Common myeloid progenitor, CD34-positive (primary cell): ENCODE data around the gene CLCN4.

Experiments
- CTCF ChIA-PET: fragments of 350-600 bp; sonication (Branson Sonifier 250); formaldehyde crosslinking; loops from one replicate; lab custom pipeline; 2021; ENCODE audit warnings: antibody characterized with exemption; lab: Charles Lee
- POLR2A ChIA-PET: fragments of 350-600 bp; sonication (Branson Sonifier 250); formaldehyde crosslinking; loops from one replicate; lab custom pipeline; 2021; ENCODE audit warnings: antibody characterized with exemption; lab: Charles Lee
- DNase-seq, 3 donors: peaks; one replicate each; pipeline versions ENCODE4 v3.0.0 to v3.0.0-alpha.2; 2013
- H3K27ac ChIP-seq, 2 experiments: 1 replicate in 1 of 2; 2 replicates in 1 of 2; pipeline ENCODE4 v1.7.0; 2013; ENCODE audit warnings: inconsistent platforms in 2 of 2, low read length in 2 of 2, mild to moderate bottlenecking in 2 of 2, low read depth in 1 of 2, moderate library complexity in 1 of 2; ENCODE audit not compliant: severe bottlenecking in 2 of 2, insufficient read depth in 1 of 2, poor library complexity in 1 of 2
- H3K27me3 ChIP-seq, 5 experiments: replicated peaks in 2 of 5; 1 replicate in 3 of 5; 2 replicates in 2 of 5; pipeline versions ENCODE4 v1.6.1 to v1.7.0; 2013; ENCODE audit warnings: low read length in 4 of 5, mild to moderate bottlenecking in 2 of 5, moderate library complexity in 2 of 5, inconsistent platforms in 1 of 5; ENCODE audit not compliant: insufficient read depth in 5 of 5, control insufficient read depth in 4 of 5
- H3K36me3 ChIP-seq, 4 experiments: 1 replicate in 2 of 4; 2 replicates in 2 of 4; pipeline versions ENCODE4 v1.6.1 to v1.7.0; 2013; ENCODE audit warnings: low read length in 3 of 4, control low read depth in 1 of 4, mild to moderate bottlenecking in 1 of 4; ENCODE audit not compliant: control insufficient read depth in 4 of 4, insufficient read depth in 4 of 4
- H3K4me1 ChIP-seq, 4 experiments: 1 replicate in 3 of 4; 2 replicates in 1 of 4; pipeline versions ENCODE4 v1.6.1 to v1.7.1; 2013; ENCODE audit warnings: low read length in 3 of 4, mild to moderate bottlenecking in 3 of 4, control low read depth in 1 of 4, inconsistent platforms in 1 of 4, moderate library complexity in 1 of 4; ENCODE audit not compliant: control insufficient read depth in 4 of 4, insufficient read depth in 4 of 4; ENCODE audit errors: control extremely low read depth in 1 of 4
- H3K4me3 ChIP-seq, 7 experiments: 1 replicate in 4 of 7; 2 replicates in 3 of 7; pipeline versions ENCODE4 v1.5.1 to v1.7.0; 2013; ENCODE audit warnings: mild to moderate bottlenecking in 7 of 7, low read length in 6 of 7, moderate library complexity in 6 of 7, inconsistent platforms in 2 of 7, low read depth in 2 of 7, control low read depth in 1 of 7; ENCODE audit not compliant: insufficient read depth in 4 of 7, control insufficient read depth in 1 of 7; ENCODE audit errors: extremely low read depth in 1 of 7
- H3K9me3 ChIP-seq, 5 experiments: 1 replicate in 4 of 5; 2 replicates in 1 of 5; pipeline versions ENCODE4 v1.6.1 to v1.7.1; 2013; ENCODE audit warnings: low read length in 4 of 5, mild to moderate bottlenecking in 2 of 5, inconsistent platforms in 1 of 5, low read depth in 1 of 5, moderate library complexity in 1 of 5; ENCODE audit not compliant: control insufficient read depth in 4 of 5, insufficient read depth in 2 of 5; ENCODE audit errors: control extremely low read depth in 1 of 5
- WGBS: methylation state at CpG from one replicate; pipeline ENCODE4 v1.1.5; 2013; ENCODE audit not compliant: insufficient coverage; 5-methylcytosine and 5-hydroxymethylcytosine counted together

CLCN4 gene

DNA sequence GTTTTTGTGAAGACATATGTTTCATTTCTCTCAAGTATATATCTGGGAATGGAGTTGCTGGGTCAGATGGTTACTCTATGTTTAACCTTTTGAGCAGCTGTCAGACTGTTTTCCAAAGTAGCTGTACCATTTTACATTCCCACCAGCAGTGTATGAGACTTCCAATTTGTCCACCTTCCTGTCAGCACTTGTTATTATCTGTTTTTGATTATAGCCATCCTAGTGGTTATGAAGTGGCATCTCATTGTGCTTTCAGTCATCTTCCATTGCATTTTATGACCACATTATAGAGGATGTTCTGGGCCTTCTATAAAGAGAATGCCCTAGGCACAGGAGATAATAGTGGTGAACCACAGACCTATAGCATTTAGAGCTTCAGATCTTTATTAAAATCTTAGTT lies 39.2 kb downstream of the CLCN4 start:
- ChIA-PET CTCF (no interaction called here), POLR2A (no interaction called here)
- Histone ChIP-seq H3K9me3 (no peaks in the 10 kb centered on the region), H3K27ac (no peak overlapping the region), H3K4me3 (no peak overlapping the region), H3K4me1 (peaks cover 0 to 10% (median 9%) of the 10 kb centered on the region in 4 experiments), H3K36me3 (no peaks in the 10 kb centered on the region), H3K27me3 (peaks cover 0 to 4% (median 0%) of the 10 kb centered on the region in 5 experiments)
- DNase-seq: no peak

DNA sequence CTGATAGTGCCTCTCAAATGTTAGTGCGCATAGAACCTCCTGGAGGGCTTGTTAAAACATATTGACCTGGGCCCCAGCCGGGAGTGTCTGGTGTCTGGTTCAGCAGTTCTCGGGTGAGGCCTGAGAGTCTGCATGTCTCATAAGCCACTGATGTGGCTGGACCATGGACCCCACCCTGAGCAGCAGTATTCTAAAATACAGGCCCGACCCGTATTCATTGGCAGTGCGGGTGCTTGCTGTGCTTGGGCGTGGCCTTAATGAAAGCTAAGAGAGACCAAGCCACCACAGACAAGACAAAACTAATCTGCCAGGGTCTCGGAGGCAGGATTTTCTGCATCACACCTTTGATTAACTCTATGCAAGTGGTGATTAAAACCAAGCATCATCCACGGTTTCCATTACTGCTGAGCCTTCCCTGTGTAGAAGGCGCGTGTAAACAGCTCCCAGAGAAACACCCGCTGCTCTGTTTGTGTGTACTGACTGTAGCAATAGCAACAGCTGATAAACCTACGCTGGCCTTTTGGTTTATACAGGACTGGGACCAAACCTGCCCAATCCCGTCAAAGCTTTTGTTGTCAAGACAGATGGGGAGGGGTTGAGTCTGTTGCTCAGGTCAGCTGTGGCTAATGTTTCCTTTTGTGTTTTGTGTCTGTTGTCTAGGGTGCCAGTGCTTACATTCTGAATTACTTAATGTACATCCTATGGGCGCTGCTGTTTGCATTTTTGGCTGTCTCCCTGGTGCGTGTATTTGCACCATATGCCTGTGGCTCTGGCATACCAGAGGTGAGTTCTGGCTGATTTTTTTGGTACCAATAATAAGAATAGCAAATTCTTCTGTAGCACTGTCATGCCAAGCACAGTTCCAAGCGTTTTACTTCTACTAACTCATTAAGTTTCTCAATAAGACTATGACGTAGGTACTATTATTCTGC lies 40.8 kb downstream of the CLCN4 start:
- Histone ChIP-seq H3K27me3 (peaks cover 0 to 4% (median 0%) of the 10 kb centered on the region in 5 experiments), H3K27ac (no peak overlapping the region), H3K36me3 (no peaks in the 10 kb centered on the region), H3K4me3 (no peak overlapping the region), H3K4me1 (peaks cover 0 to 10% (median 9%) of the 10 kb centered on the region in 4 experiments), H3K9me3 (no peaks in the 10 kb centered on the region)
- WGBS: 85% methylated on average over 15 of the region's 18 CpGs
- ChIA-PET POLR2A (no interaction called here), CTCF (interaction anchor here (1.1 kb wide), 1 partner anchor 12 kb away, joined by 3 read pairs; no protein-coding TSS in a partner anchor)
- DNase-seq: peak in 1 of 3 donors; percentile 13

DNA sequence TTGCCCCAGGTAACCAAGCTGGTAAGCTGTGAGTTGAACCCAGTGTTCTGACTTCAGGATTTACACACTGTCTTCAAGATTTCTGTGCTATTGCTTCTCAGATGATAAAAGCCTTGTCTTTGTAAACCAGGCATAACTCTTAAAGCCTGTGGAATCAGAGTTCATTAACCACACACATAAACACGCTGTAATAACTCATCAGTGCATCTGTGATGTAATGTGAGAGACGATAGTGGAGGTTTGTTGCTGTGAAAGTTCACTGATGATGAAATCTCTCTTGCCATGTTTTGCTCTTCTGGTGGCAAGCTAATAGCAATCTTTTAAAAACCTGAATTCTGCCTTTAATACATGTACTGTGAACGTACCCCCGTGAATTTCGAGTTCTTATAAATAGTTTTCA lies 41.5 kb downstream of the CLCN4 start:
- H3K36me3 ChIP-seq: no peaks in the 10 kb centered on the region
- 88% methylated on average over 3 of the region's 5 CpGs for WGBS
- no peaks in the 10 kb centered on the region for H3K9me3 ChIP-seq
- H3K27me3 ChIP-seq: peaks cover 0 to 4% (median 0%) of the 10 kb centered on the region in 5 experiments
- POLR2A ChIA-PET: no interaction called here
- CTCF ChIA-PET: interaction anchor here (1.4 kb wide), 1 partner anchor 8 kb away, joined by 4 read pairs; no protein-coding TSS in a partner anchor
- H3K27ac ChIP-seq: no peak overlapping the region
- H3K4me1 ChIP-seq: peaks cover 0 to 10% (median 9%) of the 10 kb centered on the region in 4 experiments
- DNase-seq: peak in 2 of 3 donors; percentile 7 to 17
- H3K4me3 ChIP-seq: no peak overlapping the region

DNA sequence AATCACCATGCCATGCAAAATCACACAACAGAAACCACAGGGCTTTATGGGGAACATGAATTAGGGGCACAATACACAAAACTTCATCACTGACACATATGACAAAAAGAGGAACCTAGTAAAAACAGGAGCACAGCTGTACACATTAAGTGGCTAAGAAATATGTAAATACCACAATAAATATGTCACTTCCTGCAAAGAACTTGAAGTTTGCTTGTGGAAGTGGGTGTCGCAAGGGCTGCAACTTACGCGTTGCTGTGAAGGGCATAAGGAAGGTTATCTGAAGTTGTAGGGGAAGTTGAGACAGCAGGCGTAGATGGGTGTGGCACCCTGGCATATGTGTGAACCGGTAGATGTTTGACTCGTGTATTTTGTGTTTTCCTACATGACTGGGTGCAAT lies 42.4 kb downstream of the CLCN4 start:
- Histone ChIP-seq H3K27ac (no peak overlapping the region), H3K4me1 (peaks cover 0 to 10% (median 9%) of the 10 kb centered on the region in 4 experiments), H3K36me3 (no peaks in the 10 kb centered on the region), H3K9me3 (no peaks in the 10 kb centered on the region), H3K27me3 (peaks cover 0 to 3% (median 0%) of the 10 kb centered on the region in 5 experiments), H3K4me3 (peak overlapping the region in 2 of 7 experiments; percentile 17 to 58)
- peak; percentile 73 to 95 (median 88) for DNase-seq
- 38% methylated on average over 4 of the region's 6 CpGs for WGBS
- POLR2A ChIA-PET: no interaction called here
- CTCF ChIA-PET: interaction anchor here (1.4 kb wide), 1 partner anchor 9 kb away, joined by 4 read pairs; no protein-coding TSS in a partner anchor

DNA sequence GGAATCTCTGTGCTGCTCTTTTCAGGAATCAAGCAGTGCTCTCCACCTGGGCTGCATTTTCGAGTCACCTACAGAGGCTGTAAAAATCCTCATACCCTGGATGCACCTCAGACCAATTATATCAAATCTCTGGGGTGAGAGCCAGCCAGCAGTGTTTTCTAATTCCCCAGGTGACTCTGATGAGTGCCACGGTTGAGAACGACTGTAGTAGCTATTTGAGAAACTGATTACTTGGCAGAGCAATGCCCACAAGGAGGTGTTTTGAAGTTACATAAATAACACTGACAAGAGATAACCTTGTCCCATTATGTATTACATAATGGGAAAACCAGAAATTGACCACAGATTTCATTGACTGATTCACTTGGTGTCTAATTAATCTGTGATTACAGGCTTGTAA lies 46.8 kb downstream of the CLCN4 start:
- Histone ChIP-seq H3K36me3 (no peaks in the 10 kb centered on the region), H3K9me3 (no peaks in the 10 kb centered on the region), H3K27ac (no peak overlapping the region), H3K4me3 (no peak overlapping the region), H3K27me3 (peaks cover 0 to 3% (median 0%) of the 10 kb centered on the region in 5 experiments), H3K4me1 (peaks cover 0 to 10% (median 9%) of the 10 kb centered on the region in 4 experiments)
- WGBS: 45% methylated on average over 1 of the region's 3 CpGs
- CTCF ChIA-PET: no interaction called here
- POLR2A ChIA-PET: no interaction called here
- no peak for DNase-seq

DNA sequence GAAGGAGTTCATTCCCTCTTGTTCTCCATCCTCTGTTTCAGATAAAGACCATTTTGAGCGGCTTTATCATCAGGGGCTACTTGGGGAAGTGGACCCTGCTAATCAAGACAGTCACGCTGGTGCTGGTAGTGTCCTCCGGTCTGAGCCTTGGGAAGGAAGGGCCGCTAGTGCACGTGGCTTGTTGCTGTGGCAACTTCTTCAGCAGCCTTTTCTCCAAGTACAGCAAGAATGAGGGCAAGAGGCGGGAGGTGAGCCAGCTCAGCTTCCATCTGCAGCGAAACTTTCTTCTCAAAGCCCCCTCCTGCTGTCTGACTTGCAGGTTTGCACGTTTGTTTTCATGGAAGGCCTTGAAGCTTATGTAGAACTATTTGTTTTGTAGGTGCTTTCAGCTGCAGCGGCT lies 49.5 kb downstream of the CLCN4 start:
- POLR2A ChIA-PET: no interaction called here
- CTCF ChIA-PET: interaction anchor here (0.7 kb wide), 1 partner anchor 300 kb away, joined by 3 read pairs; no protein-coding TSS in a partner anchor
- no peaks in the 10 kb centered on the region for H3K4me1 ChIP-seq
- DNase-seq: no peak
- no peak overlapping the region for H3K4me3 ChIP-seq
- H3K36me3 ChIP-seq: no peaks in the 10 kb centered on the region
- 88% methylated on average over 7 of the region's 9 CpGs for WGBS
- H3K27me3 ChIP-seq: no peaks in the 10 kb centered on the region
- no peak overlapping the region for H3K27ac ChIP-seq
- H3K9me3 ChIP-seq: no peaks in the 10 kb centered on the region
